ENCODE data around the gene MCFD2. TPM values are rescaled to one million over a fixed set of nuclear protein-coding genes. Genes with fewer than 3 reads are reported as not detected.
"Not testable (repeated sequence)": the region's sequence is repeated elsewhere in the genome, so short reads cannot be mapped to it uniquely, and the experiment has no call there.

The MCFD2 gene
- total RNA-seq, 4 donors from 2014 or later: 44.8 to 141 (median 107) TPM

DNA sequence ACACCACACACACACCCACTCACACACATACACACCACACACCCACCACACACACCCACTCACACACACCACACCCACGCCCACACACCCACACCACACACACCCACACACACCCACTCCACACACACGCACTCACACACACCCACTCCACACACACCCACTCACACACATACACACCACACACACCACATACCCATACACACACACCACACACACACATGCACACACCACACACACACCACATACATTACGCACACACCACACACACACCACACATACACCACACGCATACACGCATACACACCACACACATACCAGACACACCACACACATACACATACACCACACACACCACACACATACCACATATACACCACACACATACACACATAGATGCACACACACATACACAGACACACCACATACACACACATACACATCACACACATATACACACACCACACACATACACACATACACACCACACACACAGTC is 37.9 kb downstream of the MCFD2 start:
- Histone ChIP-seq H3K27me3 (no peaks in the 10 kb centered on the region), H3K36me3 (no peaks in the 10 kb centered on the region), H3K27ac (no peak overlapping the region), H3K4me1 (peaks cover 4 to 28% of the 10 kb centered on the region in 2 donors), H3K4me3 (no peak overlapping the region), H3K9me3 (no peaks in the 10 kb centered on the region)
- peak in 1 of 2 donors; percentile 16 for DNase-seq
- no peak for TF ChIP-seq CTCF (IDR thresholded peaks at IDR 0.05)
- intact Hi-C loops (cut with DNase I; ENCODE audit: low total_unique reads): loop anchor here (10.0 kb wide), 1 partner anchor 73 kb away; no protein-coding TSS in a partner anchor

- Histone ChIP-seq H3K27ac (peak overlapping the region; percentile 14 to 17), H3K4me1 (peaks cover 4 to 30% of the 10 kb centered on the region in 2 donors)
Observed at GRCh38 chr2:46876741-46877384, 38.7 kb downstream of the MCFD2 start.

DNA sequence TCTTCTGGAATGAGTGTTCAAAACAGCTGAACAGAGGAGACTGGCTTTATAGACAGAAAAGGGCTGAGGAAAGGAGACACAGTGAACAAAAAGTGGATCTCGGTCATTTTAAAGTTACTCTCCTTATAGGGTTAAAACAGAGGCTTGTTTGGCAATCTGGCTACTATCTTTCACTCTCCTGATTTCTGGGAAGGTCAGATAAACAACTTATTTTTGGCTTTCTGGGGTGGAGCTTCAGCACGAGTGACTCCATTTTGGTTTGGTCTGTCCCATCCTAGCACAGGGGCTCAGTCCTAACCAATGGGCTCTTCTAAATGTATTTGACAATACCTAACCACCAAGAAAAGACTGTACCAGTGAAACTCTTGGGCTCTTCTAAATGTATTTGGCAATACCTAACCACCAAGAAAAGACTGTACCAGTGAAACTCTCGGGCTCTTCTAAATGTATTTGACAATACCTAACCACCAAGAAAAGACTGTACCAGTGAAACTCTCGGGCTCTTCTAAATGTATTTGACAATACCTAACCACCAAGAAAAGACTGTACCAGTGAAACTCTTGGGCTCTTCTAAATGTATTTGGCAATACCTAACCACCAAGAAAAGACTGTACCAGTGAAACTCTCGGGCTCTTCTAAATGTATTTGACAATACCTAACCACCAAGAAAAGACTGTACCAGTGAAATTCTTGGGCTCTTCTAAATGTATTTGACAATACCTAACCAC is 39.5 kb downstream of the MCFD2 start:
- H3K4me1 ChIP-seq: peaks cover 4 to 30% of the 10 kb centered on the region in 2 donors
- not testable (repeated sequence) for H3K27me3 ChIP-seq, H3K4me3 ChIP-seq, DNase-seq, H3K9me3 ChIP-seq, H3K36me3 ChIP-seq
- intact Hi-C loops (cut with DNase I; ENCODE audit: low total_unique reads): loop anchor here (10.0 kb wide), 1 partner anchor 71 kb away; no protein-coding TSS in a partner anchor
- peak overlapping the region; percentile 81 to 89 for H3K27ac ChIP-seq

More at GRCh38 chr2:46876741-46877384, 38.7 kb downstream of the MCFD2 start:
- H3K27me3 ChIP-seq: no peaks in the 10 kb centered on the region
- DNase-seq: peak in 1 of 2 donors; percentile 24
- no peak for TF ChIP-seq POLR2A (IDR thresholded peaks at IDR 0.05)
- TF ChIP-seq CTCF (IDR thresholded peaks at IDR 0.05): peak; percentile 48 to 74 (median 69)
- intact Hi-C loops (cut with DNase I; ENCODE audit: low total_unique reads): loop anchor here (10.0 kb wide), 1 partner anchor 72 kb away; no protein-coding TSS in a partner anchor
- no peaks in the 10 kb centered on the region for H3K36me3 ChIP-seq
- H3K9me3 ChIP-seq: no peaks in the 10 kb centered on the region
- no peak overlapping the region for H3K4me3 ChIP-seq

DNA sequence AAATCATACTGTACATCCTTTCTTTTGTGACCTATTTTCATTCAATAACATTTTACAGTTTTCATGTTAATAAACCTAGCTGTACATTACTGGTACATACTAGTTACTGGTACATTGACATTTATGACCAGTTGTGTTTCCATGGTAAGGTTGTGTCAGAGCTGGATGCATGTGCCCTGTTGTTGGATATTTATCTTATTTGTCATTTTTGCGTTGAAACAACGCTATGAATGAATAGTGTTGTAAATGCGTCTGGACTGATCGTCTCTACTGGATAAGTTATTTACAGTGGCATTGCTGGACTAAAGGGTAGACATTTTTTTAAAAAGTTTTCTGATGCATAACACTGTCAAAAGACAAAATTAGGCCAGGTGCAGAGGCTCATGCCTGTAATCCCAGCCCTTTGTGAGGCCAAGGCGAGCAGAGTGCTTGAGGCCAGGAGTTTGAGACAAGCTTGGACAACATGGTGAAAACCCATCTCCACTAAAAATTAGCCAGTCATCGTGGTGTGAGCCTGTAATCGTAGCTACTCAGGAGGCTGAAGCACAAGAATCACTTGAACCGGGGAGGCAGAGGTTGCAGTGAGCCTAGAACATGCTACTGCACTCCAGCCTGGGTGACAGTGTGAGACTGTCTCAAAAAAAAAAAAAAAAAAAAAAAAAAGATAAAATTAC is 40.2 kb downstream of the MCFD2 start:
- DNase-seq: no peak
- Histone ChIP-seq H3K9me3 (no peaks in the 10 kb centered on the region), H3K27ac (peak overlapping the region; percentile 81 to 89), H3K4me3 (no peak overlapping the region), H3K27me3 (no peaks in the 10 kb centered on the region), H3K4me1 (peaks cover 4 to 30% of the 10 kb centered on the region in 2 donors), H3K36me3 (no peaks in the 10 kb centered on the region)
- intact Hi-C loops (cut with DNase I; ENCODE audit: low total_unique reads): loop anchor here (10.0 kb wide), 1 partner anchor 71 kb away; no protein-coding TSS in a partner anchor
- TF ChIP-seq POLR2A (IDR thresholded peaks at IDR 0.05) (no peak), CTCF (IDR thresholded peaks at IDR 0.05) (no peak)

- H3K9me3 ChIP-seq: no peaks in the 10 kb centered on the region
- no peak for TF ChIP-seq CTCF (IDR thresholded peaks at IDR 0.05)
- TF ChIP-seq POLR2A (IDR thresholded peaks at IDR 0.05): no peak
- H3K27me3 ChIP-seq: no peaks in the 10 kb centered on the region
- no peak overlapping the region for H3K4me3 ChIP-seq
- no peak for DNase-seq
- peaks cover 4 to 30% of the 10 kb centered on the region in 2 donors for H3K4me1 ChIP-seq
- intact Hi-C loops (cut with DNase I; ENCODE audit: low total_unique reads): loop anchor here (10.0 kb wide), 1 partner anchor 70 kb away; no protein-coding TSS in a partner anchor
- H3K27ac ChIP-seq: peak overlapping the region; percentile 81 to 89
- H3K36me3 ChIP-seq: no peaks in the 10 kb centered on the region
Observed at GRCh38 chr2:46874236-46874929, 41.2 kb downstream of the MCFD2 start.
